Endothelial cell of umbilical vein (primary cell): ENCODE data around the gene LCE2D. TPM values are rescaled to one million over a fixed set of nuclear protein-coding genes. Genes with fewer than 3 reads are reported as not detected.

Experiments used
- Bru-seq: library from RNA; stranded (reverse); fragments of 400-500 nt; gene quantifications from one replicate; lab custom pipeline; 2021; lab: Mats Ljungman, UMichigan
- BruChase-seq, 2 experiments: library from RNA; stranded (reverse); fragments of 400-500 nt; gene quantifications; one replicate each; lab custom pipeline; 2021; lab: Mats Ljungman, UMichigan
- BruUV-seq: library from RNA; stranded (reverse); fragments of 400-500 nt; replicated peaks from 2 replicates; lab custom pipeline; 2021; lab: Mats Ljungman, UMichigan
- CTCF ChIA-PET: fragments of 300-600, 350-600 bp; sonication (Branson Sonifier 250); formaldehyde crosslinking; loops from one replicate; lab custom pipeline; 2021; ENCODE audit warnings: antibody characterized with exemption, inconsistent platforms; lab: Charles Lee
- POLR2A ChIA-PET: fragments of 300-600, 350-600 bp; sonication (Branson Sonifier 250); formaldehyde crosslinking; loops from one replicate; lab custom pipeline; 2021; ENCODE audit warnings: antibody characterized with exemption, inconsistent platforms; lab: Charles Lee
- DNase-seq: peaks from one replicate; pipeline ENCODE4 v3.0.0-alpha.2; 2011; ENCODE audit warnings: low read depth, low spot score
- FAIRE-seq: peaks from 2 replicates; lab custom pipeline; 2011; peaks lifted over from hg19 to GRCh38; lab: Jason Lieb, UNC
- H2AFZ ChIP-seq: 2 replicates; pipeline ENCODE4 v1.6.0; 2012; ENCODE audit warnings: low read depth, low read length, control low read depth, inconsistent platforms
- H3K27ac ChIP-seq: 2 replicates; pipeline ENCODE4 v1.5.1; 2011; ENCODE audit warnings: low read depth, mild to moderate bottlenecking, control low read depth, low read length, moderate library complexity; ENCODE audit not compliant: insufficient read depth
- H3K27me3 ChIP-seq, 2 experiments: 2 replicates each; pipeline versions ENCODE4 v1.6.0 to v1.6.1; 2011; ENCODE audit warnings: low read length in 2 of 2, mixed read lengths in 1 of 2; ENCODE audit not compliant: control insufficient read depth in 2 of 2, insufficient read depth in 2 of 2
- H3K36me3 ChIP-seq, 2 experiments: 2 replicates in 1 of 2; 3 replicates in 1 of 2; pipeline ENCODE4 v1.5.1; 2011; ENCODE audit warnings: low read length in 2 of 2, mild to moderate bottlenecking in 1 of 2, moderate library complexity in 1 of 2; ENCODE audit not compliant: control insufficient read depth in 2 of 2, insufficient read depth in 2 of 2; ENCODE audit errors: extremely low read depth in 1 of 2
- H3K4me1 ChIP-seq: 3 replicates; pipeline ENCODE4 v1.5.1; 2011; ENCODE audit warnings: mild to moderate bottlenecking, low read length; ENCODE audit not compliant: control insufficient read depth, insufficient read depth; ENCODE audit errors: extremely low read depth
- H3K4me2 ChIP-seq: 2 replicates; pipeline ENCODE4 v1.6.1; 2011; ENCODE audit warnings: low read length, control low read depth, mixed read lengths; ENCODE audit not compliant: insufficient read depth
- H3K4me3 ChIP-seq, 3 experiments: fragments of 200-600 bp in 1 of 3; sonication (generic), shearing (Covaris generic) in 1 of 3; replicated peaks in 1 of 3; 2 replicates each; pipeline ENCODE4 v1.5.1; 2011 to 2016; ENCODE audit warnings: control low read depth in 3 of 3, low read length in 3 of 3, mild to moderate bottlenecking in 2 of 3, inconsistent platforms in 1 of 3, low read depth in 1 of 3, moderate library complexity in 1 of 3; ENCODE audit not compliant: insufficient read depth in 1 of 3
- H3K79me2 ChIP-seq: 2 replicates; pipeline ENCODE4 v1.6.0; 2012; ENCODE audit warnings: low read length, inconsistent platforms; ENCODE audit not compliant: control insufficient read depth, insufficient read depth
- H3K9ac ChIP-seq: replicated peaks from 2 replicates; pipeline ENCODE3; 2011; ENCODE audit warnings: low read length, control low read depth; ENCODE audit not compliant: insufficient read depth; ENCODE audit errors: extremely low read depth
- H3K9me1 ChIP-seq: replicated peaks from 3 replicates; pipeline ENCODE4 v1.6.0; 2011; ENCODE audit warnings: mild to moderate bottlenecking, low read length; ENCODE audit not compliant: control insufficient read depth, insufficient read depth; ENCODE audit errors: extremely low read depth
- H3K9me3 ChIP-seq: replicated peaks from 2 replicates; pipeline ENCODE4 v1.5.1; 2012; ENCODE audit warnings: low read length, inconsistent platforms; ENCODE audit not compliant: control insufficient read depth, insufficient read depth
- H4K20me1 ChIP-seq: replicated peaks from 2 replicates; pipeline ENCODE3; 2011; ENCODE audit warnings: mild to moderate bottlenecking, low read length; ENCODE audit not compliant: control insufficient read depth, insufficient read depth; ENCODE audit errors: extremely low read depth
- CTCF ChIP-seq, 2 donors: IDR thresholded peaks; 1 replicate in 1 of 2; 2 replicates in 1 of 2; pipeline ENCODE4 v1.5.1; 2011; ENCODE audit warnings: low read length in 2 of 2, mild to moderate bottlenecking in 2 of 2, moderate library complexity in 2 of 2, control low read depth in 1 of 2, inconsistent platforms in 1 of 2, low read depth in 1 of 2; ENCODE audit not compliant: insufficient read depth in 1 of 2; ENCODE audit errors: extremely low read depth in 1 of 2
- EZH2 ChIP-seq: IDR thresholded peaks from 2 replicates; pipeline ENCODE4 v1.6.1; 2012; ENCODE audit warnings: borderline replicate concordance, low read depth, mild to moderate bottlenecking, moderate library complexity, low read length, inconsistent platforms; ENCODE audit not compliant: severe bottlenecking
- GATA2 ChIP-seq: IDR thresholded peaks from 2 replicates; pipeline ENCODE4 v1.7.0; 2011; ENCODE audit warnings: low read depth, mild to moderate bottlenecking, moderate library complexity, mixed read lengths, low read length; ENCODE audit not compliant: insufficient read length, insufficient read depth
- JUN ChIP-seq: IDR thresholded peaks from 2 replicates; pipeline ENCODE4 v1.6.1; 2011; ENCODE audit warnings: borderline replicate concordance, low read depth; ENCODE audit not compliant: insufficient read length, insufficient read depth
- MAX ChIP-seq: IDR thresholded peaks from 2 replicates; pipeline ENCODE4 v1.6.1; 2011; ENCODE audit not compliant: insufficient read depth, insufficient read length
- MYC ChIP-seq: IDR thresholded peaks from one replicate; pipeline ENCODE4 v1.6.1; 2011; ENCODE audit warnings: mild to moderate bottlenecking, low read depth, low read length
- POLR2AphosphoS5 ChIP-seq: IDR thresholded peaks from 2 replicates; pipeline ENCODE4 v1.6.1; 2012; ENCODE audit warnings: low read depth, mild to moderate bottlenecking, control low read depth, low read length, moderate library complexity; ENCODE audit not compliant: insufficient read depth
- dilution Hi-C: fragments of 300-500 bp; cut with MboI; formaldehyde crosslinking; loops from one replicate; pipeline ENCODE4 v1.15.0; 2019; ENCODE audit warnings: low sequenced_read_pairs; ENCODE audit not compliant: extremely low pct_ligation_motif_present
- intact Hi-C: fragments of 100-400 bp; cut with micrococcal nuclease; formaldehyde crosslinking; loops from one replicate; pipeline ENCODE4 v1.10.0; 2022
- long read RNA-seq: library from polyadenylated mRNA; stranded (forward); transcript quantifications from one replicate; pipeline ENCODE4 v2.0.0, GENCODE V29; 2021
- polyA minus RNA-seq, 3 experiments: library from RNA; depleted of rRNA, polyadenylated mRNA; stranded (reverse); fragments of >200 nt; gene quantifications; 1 replicate in 1 of 3; 2 replicates in 2 of 3; pipeline ENCODE4 v1.2.3, GENCODE V29; 2011
- polyA plus RNA-seq, 4 experiments: library from polyadenylated mRNA; depleted of rRNA in 3 of 4; stranded (reverse) in 3 of 4; unstranded in 1 of 4; fragments of >200 nt; gene quantifications; 2 replicates each; pipeline versions ENCODE4 v1.2.1 to v1.2.3, GENCODE V29; 2011 to 2012; ENCODE audit warnings: missing spikeins in 1 of 4
- total RNA-seq: library from RNA; stranded (reverse); gene quantifications from 2 replicates; pipeline ENCODE4 v1.2.3, GENCODE V29; 2021

LCE2D gene
- total RNA-seq, result not detected in 2 replicates
- polyA plus RNA-seq, result not detected in 2 replicates
- not detected in 2 replicates for polyA plus RNA-seq (2011; cell fraction: cytosol; rRNA removed)
- not detected in 2 replicates for polyA plus RNA-seq (2011; cell fraction: nucleus; rRNA removed)
- polyA plus RNA-seq (2012), result not detected in 2 replicates
- polyA minus RNA-seq, result not detected in 2 replicates
- polyA minus RNA-seq (2011; cell fraction: cytosol; rRNA and poly(A)+ RNA removed), result not detected
- not detected in 2 replicates for polyA minus RNA-seq (2011; cell fraction: nucleus; rRNA and poly(A)+ RNA removed)
- Bru-seq, nascent RNA, result not detected
- not detected for BruChase-seq, experiment 1, labeled RNA remaining after a 6-hour chase
- not detected for BruChase-seq, experiment 2, labeled RNA remaining after a 2-hour chase
- long read RNA-seq, result 0 reads

GRCh38 chr1:152663098-152663497 lies at the start of gene LCE2D:
TSS of gene LCE2D (plus strand) at chr1:152663380. CDS start at chr1:152664106, 726 bp downstream.
- H3K9me3 ChIP-seq, result no peaks in the 10 kb centered on the region
- H3K4me2 ChIP-seq, result no peak within 1 kb of the TSS
- ChIA-PET POLR2A (no interaction called here), CTCF (interaction anchor here (1.0 to 3.0 kb wide), 3 partner anchors 10 to 13 kb away, joined by 3 to 9 read pairs (median 3); no protein-coding TSS in a partner anchor)
- no peaks in the 10 kb centered on the region for H3K36me3 ChIP-seq
- no peak within 1 kb of the TSS for H2AFZ ChIP-seq
- no peaks in the 10 kb centered on the region for H3K4me1 ChIP-seq
- no TSS peak for BruUV-seq
- no peaks in the 10 kb centered on the region for H3K79me2 ChIP-seq
- no peak within 1 kb of the TSS for H3K27ac ChIP-seq
- H3K27me3 ChIP-seq, result no peaks in the 10 kb centered on the region
- intact Hi-C loops, result no loop called here
- DNase-seq, result no peak
- H3K4me3 ChIP-seq, result no peak within 1 kb of the TSS
- dilution Hi-C loops, result no loop called here
- no peak for FAIRE-seq
- no peak within 1 kb of the TSS for H3K9ac ChIP-seq
- H4K20me1 ChIP-seq, result no peaks in the 10 kb centered on the region
- H3K9me1 ChIP-seq, result no peaks in the 10 kb centered on the region
- TF ChIP-seq MYC, result no peak
- no peak for TF ChIP-seq EZH2
- no peak for TF ChIP-seq MAX
- no peak for TF ChIP-seq CTCF (IDR thresholded peaks at IDR 0.05; ENCODE audit: extremely low read depth in 1 of 2, insufficient read depth in 1 of 2, low read depth in 1 of 2, low read length in 2 of 2)
- no peak for TF ChIP-seq POLR2AphosphoS5
- TF ChIP-seq GATA2, result no peak
- TF ChIP-seq JUN, result no peak
